Adrenal gland (tissue), 12 donors: ENCODE data around the gene INTS6L. TPM values are rescaled to one million over a fixed set of nuclear protein-coding genes. Genes with fewer than 3 reads are reported as not detected.
A peak's percentile ranks its signal among the peaks of the same experiment; 100 is the strongest.

Source experiments
- DNase-seq, 7 donors: peaks; one replicate each; pipeline ENCODE4 v3.0.0-alpha.2; 2019 to 2020
- H3K27ac ChIP-seq, 5 donors: fragments of 200-600 bp; sonication (generic) in 4 of 5; 1 replicate in 3 of 5; 2 replicates in 2 of 5; pipeline versions ENCODE4 v1.5.1 to v1.8.0; 2016 to 2020; ENCODE audit warnings: mild to moderate bottlenecking in 1 of 5
- H3K27me3 ChIP-seq: fragments of 200-600 bp; 2 replicates; pipeline ENCODE4 v1.8.0; 2021
- H3K36me3 ChIP-seq, 2 donors: fragments of 200-600 bp; replicated peaks in 1 of 2; 1 replicate in 1 of 2; 2 replicates in 1 of 2; pipeline versions ENCODE4 v1.5.1 to v1.8.0; 2018 to 2022
- H3K4me1 ChIP-seq, 2 donors: fragments of 200-600 bp; replicated peaks in 1 of 2; 1 replicate in 1 of 2; 2 replicates in 1 of 2; pipeline versions ENCODE4 v1.5.1 to v1.8.0; 2018 to 2021
- H3K4me3 ChIP-seq, 4 donors: fragments of 200-600 bp; sonication (generic) in 3 of 4; one replicate each; pipeline ENCODE4 v1.5.1; 2016 to 2018
- H3K9me3 ChIP-seq, 3 donors: fragments of 200-600 bp; sonication (generic) in 1 of 3; replicated peaks in 1 of 3; 1 replicate in 2 of 3; 2 replicates in 1 of 3; pipeline versions ENCODE4 v1.5.1 to v1.8.0; 2016 to 2021
- CTCF ChIP-seq, 6 experiments: fragments of 450-650 bp in 4 of 6; fragments of 200-600 bp in 2 of 6; sonication (generic) in 1 of 6; IDR thresholded peaks; 1 replicate in 5 of 6; 2 replicates in 1 of 6; pipeline versions ENCODE4 v1.5.1 to v1.8.0; 2016 to 2021; ENCODE audit warnings: antibody characterized with exemption in 6 of 6, mild to moderate bottlenecking in 2 of 6, moderate library complexity in 1 of 6
- POLR2A ChIP-seq, 2 donors: fragments of 450-650 bp; IDR thresholded peaks; one replicate each; pipeline ENCODE4 v1.6.1; 2017; ENCODE audit warnings: antibody characterized with exemption in 2 of 2, mild to moderate bottlenecking in 2 of 2, moderate library complexity in 1 of 2
- WGBS, 4 donors: extraction: QIAGEN DNeasy Blood & Tissue Kit in 2 of 4; methylation state at CpG; one replicate each; pipeline versions ENCODE4 v1.1.5 to v1.1.7; 2013 to 2017; 5-methylcytosine and 5-hydroxymethylcytosine counted together
- intact Hi-C, 2 donors: fragments of 100-400 bp; cut with DNase I; formaldehyde crosslinking; loops; one replicate each; pipeline versions ENCODE4 v1.14.1 to v1.15.0; 2022 to 2023
- polyA plus RNA-seq, 3 donors: library from polyadenylated mRNA; stranded (reverse); fragments of 200-250 nt in 2 of 3; fragments of 350-450 nt in 1 of 3; fragmentation: Illumina TruSeq in 1 of 3; extraction: RNeasy Lipid Tissue Mini Kit (QIAGEN cat#74804) in 1 of 3; gene quantifications; one replicate each; pipeline ENCODE4 v1.2.3, GENCODE V29; 2013 to 2014
- total RNA-seq, 9 donors: library from RNA; depleted of rRNA in 4 of 9; stranded (reverse); fragments of >200 nt in 4 of 9; fragments of 120-200 nt in 1 of 9; fragmentation: NEBNext Ultra II Directional in 1 of 9; extraction: Animal tissue kit (Norgen Biotek cat#: 25700) in 1 of 9; gene quantifications; one replicate each; pipeline versions ENCODE4 v1.1.0 to v1.2.4, GENCODE V29; 2013 to 2023
- donor health status: healthy with polysubstance abuse.
- donor health status: Bipolar disorder and iron deficiency.
- donor health status: DM: yes; HTN: yes; CAD: no.
- donor health status: DM: no; HTN: no; CAD: no.
- donor health status: DM: no; HTN: no; CAD: no.
- donor health status: DM: yes; HTN: yes; CAD: no.

Gene INTS6L
- total and polyA plus RNA-seq, 12 donors, result 7.5 to 85.0 (median 14.8) TPM

- Histone ChIP-seq H3K4me1 (peaks cover 10 to 22% of the 10 kb centered on the region in 2 donors), H3K9me3 (no peaks in the 10 kb centered on the region), H3K27ac (no peak overlapping the region), H3K4me3 (no peak overlapping the region), H3K36me3 (no peaks in the 10 kb centered on the region), H3K27me3 (no peaks in the 10 kb centered on the region)
- DNase-seq, result no peak
- intact Hi-C loops, result no loop called here
- TF ChIP-seq CTCF (IDR thresholded peaks at IDR 0.05), result no peak
- no peak for TF ChIP-seq POLR2A (IDR thresholded peaks at IDR 0.05)
- WGBS, 4 donors, result 38 to 67% (median 53%) methylated on average over 1 of the region's 1 CpG
Measured at GRCh38 chrX:135531813-135532212, 11.4 kb downstream of the INTS6L start.

GRCh38 chrX:135535077-135535940, 14.8 kb downstream of the INTS6L start:
- Histone ChIP-seq H3K9me3 (no peaks in the 10 kb centered on the region), H3K4me3 (no peak overlapping the region), H3K27ac (peak overlapping the region in 2 of 5 donors; percentile 58 to 70), H3K4me1 (peaks cover 13 to 22% of the 10 kb centered on the region in 2 donors), H3K36me3 (no peaks in the 10 kb centered on the region), H3K27me3 (no peaks in the 10 kb centered on the region)
- intact Hi-C loops, result no loop called here
- TF ChIP-seq POLR2A (IDR thresholded peaks at IDR 0.05) (no peak), CTCF (IDR thresholded peaks at IDR 0.05) (no peak)
- DNase-seq, result no peak
- WGBS, 4 donors, result 29 to 56% (median 43%) methylated on average over 1 of the region's 1 CpG

- no peaks in the 10 kb centered on the region for H3K27me3 ChIP-seq
- no peak overlapping the region for H3K4me3 ChIP-seq
- H3K4me1 ChIP-seq, result peaks cover 13 to 22% of the 10 kb centered on the region in 2 donors
- DNase-seq, result no peak
- H3K9me3 ChIP-seq, result no peaks in the 10 kb centered on the region
- H3K36me3 ChIP-seq, result no peaks in the 10 kb centered on the region
- intact Hi-C loops, result no loop called here
- peak overlapping the region in 1 of 5 donors; percentile 70 for H3K27ac ChIP-seq
- no peak for TF ChIP-seq CTCF (IDR thresholded peaks at IDR 0.05)
- TF ChIP-seq POLR2A (IDR thresholded peaks at IDR 0.05), result no peak
Measured at GRCh38 chrX:135536877-135537276, 16.4 kb downstream of the INTS6L start.

- Histone ChIP-seq H3K36me3 (no peaks in the 10 kb centered on the region), H3K9me3 (no peaks in the 10 kb centered on the region), H3K4me1 (peaks cover 7 to 18% of the 10 kb centered on the region in 2 donors), H3K27ac (no peak overlapping the region), H3K4me3 (no peak overlapping the region), H3K27me3 (no peaks in the 10 kb centered on the region)
- DNase-seq, result no peak
- TF ChIP-seq CTCF (IDR thresholded peaks at IDR 0.05), result no peak
- TF ChIP-seq POLR2A (IDR thresholded peaks at IDR 0.05), result no peak
- intact Hi-C loops, result no loop called here
- 56 to 89% (median 69%) methylated on average over 1 of the region's 1 CpG for WGBS, 4 donors
Measured at GRCh38 chrX:135541351-135541750, 20.9 kb downstream of the INTS6L start.
